Neutrophil (primary cell): ENCODE measurements around the gene CNTN4.

ENCODE experiments used
- H3K27ac ChIP-seq: fragments of 200-600 bp; sonication (generic); 2 replicates; pipeline ENCODE4 v1.5.1; 2016; ENCODE audit warnings: mild to moderate bottlenecking, moderate library complexity
- H3K27me3 ChIP-seq: fragments of 200-600 bp; sonication (generic); 2 replicates; pipeline ENCODE4 v1.6.0; 2016; ENCODE audit warnings: mild to moderate bottlenecking
- H3K36me3 ChIP-seq: fragments of 200-600 bp; sonication (generic); 2 replicates; pipeline ENCODE4 v1.5.1; 2017
- H3K4me1 ChIP-seq, 2 experiments: fragments of 200-600 bp in 1 of 2; sonication (generic) in 1 of 2; 1 replicate in 1 of 2; 2 replicates in 1 of 2; pipeline versions ENCODE4 v1.5.1 to v1.6.1; 2013 to 2016; ENCODE audit warnings: low read depth in 1 of 2, low read length in 1 of 2, mild to moderate bottlenecking in 1 of 2, moderate library complexity in 1 of 2; ENCODE audit not compliant: control insufficient read depth in 1 of 2, insufficient read depth in 1 of 2
- H3K4me3 ChIP-seq, 2 experiments: fragments of 200-600 bp in 1 of 2; sonication (generic) in 1 of 2; 1 replicate in 1 of 2; 2 replicates in 1 of 2; pipeline ENCODE4 v1.5.1; 2013 to 2016; ENCODE audit warnings: low read depth in 1 of 2, low read length in 1 of 2, mild to moderate bottlenecking in 1 of 2, moderate library complexity in 1 of 2
- H3K9me3 ChIP-seq: fragments of 200-600 bp; sonication (generic); 2 replicates; pipeline ENCODE4 v1.5.1; 2016
- TF ChIP-seq, protein P1 (sequence below): fragments of 200-600 bp; sonication (generic); IDR thresholded peaks from 2 replicates; pipeline ENCODE4 v1.5.1; 2016; ENCODE audit warnings: antibody characterized with exemption

CNTN4 gene

GRCh38 chr3:3097958-3098357 lies 999.3 kb downstream of the CNTN4 start:
- TF ChIP-seq, protein P1, sequence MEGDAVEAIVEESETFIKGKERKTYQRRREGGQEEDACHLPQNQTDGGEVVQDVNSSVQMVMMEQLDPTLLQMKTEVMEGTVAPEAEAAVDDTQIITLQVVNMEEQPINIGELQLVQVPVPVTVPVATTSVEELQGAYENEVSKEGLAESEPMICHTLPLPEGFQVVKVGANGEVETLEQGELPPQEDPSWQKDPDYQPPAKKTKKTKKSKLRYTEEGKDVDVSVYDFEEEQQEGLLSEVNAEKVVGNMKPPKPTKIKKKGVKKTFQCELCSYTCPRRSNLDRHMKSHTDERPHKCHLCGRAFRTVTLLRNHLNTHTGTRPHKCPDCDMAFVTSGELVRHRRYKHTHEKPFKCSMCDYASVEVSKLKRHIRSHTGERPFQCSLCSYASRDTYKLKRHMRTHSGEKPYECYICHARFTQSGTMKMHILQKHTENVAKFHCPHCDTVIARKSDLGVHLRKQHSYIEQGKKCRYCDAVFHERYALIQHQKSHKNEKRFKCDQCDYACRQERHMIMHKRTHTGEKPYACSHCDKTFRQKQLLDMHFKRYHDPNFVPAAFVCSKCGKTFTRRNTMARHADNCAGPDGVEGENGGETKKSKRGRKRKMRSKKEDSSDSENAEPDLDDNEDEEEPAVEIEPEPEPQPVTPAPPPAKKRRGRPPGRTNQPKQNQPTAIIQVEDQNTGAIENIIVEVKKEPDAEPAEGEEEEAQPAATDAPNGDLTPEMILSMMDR, result no peak
- no peaks in the 10 kb centered on the region for H3K9me3 ChIP-seq
- H3K27ac ChIP-seq, result no peak overlapping the region
- no peaks in the 10 kb centered on the region for H3K27me3 ChIP-seq
- no peaks in the 10 kb centered on the region for H3K4me1 ChIP-seq
- H3K4me3 ChIP-seq, result no peak overlapping the region
- no peaks in the 10 kb centered on the region for H3K36me3 ChIP-seq

DNA sequence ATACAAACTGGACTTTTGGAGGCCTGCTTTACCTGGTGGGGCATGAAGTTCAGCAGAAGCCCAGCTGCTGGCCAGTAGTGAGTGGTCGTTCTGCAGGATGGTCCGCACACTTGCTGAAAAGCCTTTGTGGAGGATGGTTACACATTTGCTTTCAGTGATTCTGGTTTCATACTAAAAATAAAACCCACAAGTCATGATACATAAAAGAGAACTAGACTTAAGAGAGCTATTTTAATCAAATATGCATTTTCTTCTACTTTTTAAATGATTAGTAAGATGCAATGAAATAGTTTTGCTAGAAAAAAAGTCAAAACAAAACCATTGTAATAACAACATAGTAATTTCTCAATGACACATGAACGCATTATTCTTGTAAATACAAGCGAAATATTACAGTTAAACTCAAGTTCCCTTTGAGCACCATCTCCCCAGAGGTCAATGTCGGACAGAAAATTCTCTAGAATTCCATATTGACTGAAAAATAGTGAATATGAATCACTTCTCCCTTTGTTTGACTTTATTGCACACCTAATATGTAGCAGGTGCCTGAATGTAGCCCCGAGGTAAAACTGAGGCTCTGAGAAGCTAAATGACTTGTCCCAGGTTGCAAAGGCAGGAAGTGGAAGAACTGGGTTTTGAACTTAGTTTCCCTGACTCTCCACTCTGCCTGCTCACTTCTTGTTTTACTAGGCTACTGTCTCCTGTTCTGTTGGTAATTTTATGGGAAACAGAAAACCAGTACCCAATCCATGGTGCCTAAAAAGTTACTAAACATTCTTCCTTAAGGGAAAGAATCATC lies 1003.2 kb downstream of the CNTN4 start:
- Histone ChIP-seq H3K27me3 (no peaks in the 10 kb centered on the region), H3K9me3 (no peaks in the 10 kb centered on the region), H3K36me3 (no peaks in the 10 kb centered on the region), H3K4me3 (no peak overlapping the region), H3K27ac (no peak overlapping the region), H3K4me1 (no peaks in the 10 kb centered on the region)
- TF ChIP-seq, protein P1, result no peak

DNA sequence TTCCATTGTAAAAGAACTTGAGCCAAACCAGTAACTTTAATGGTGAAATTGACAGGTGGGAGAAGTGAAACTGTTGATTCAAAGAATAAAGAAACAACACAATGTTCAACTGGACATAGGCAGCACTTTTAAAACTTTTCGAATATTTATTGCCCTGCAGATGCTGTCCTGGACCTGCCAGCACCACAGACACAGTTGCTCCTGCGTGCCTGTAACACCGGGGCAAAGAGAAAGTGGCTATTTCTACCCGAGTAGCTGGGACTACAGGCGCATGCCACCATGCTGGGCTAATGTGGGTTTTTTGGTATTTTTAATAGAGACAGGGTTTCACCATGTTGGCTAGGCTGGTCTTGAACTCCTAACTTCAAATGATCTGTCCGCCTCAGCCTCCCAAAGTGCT lies 1004.1 kb downstream of the CNTN4 start:
- Histone ChIP-seq H3K4me1 (no peaks in the 10 kb centered on the region), H3K9me3 (no peaks in the 10 kb centered on the region), H3K4me3 (no peak overlapping the region), H3K27ac (no peak overlapping the region), H3K27me3 (no peaks in the 10 kb centered on the region), H3K36me3 (no peaks in the 10 kb centered on the region)
- TF ChIP-seq, protein P1, result no peak

GRCh38 chr3:3105246-3105645 lies 1006.6 kb downstream of the CNTN4 start:
- Histone ChIP-seq H3K9me3 (no peaks in the 10 kb centered on the region), H3K27me3 (no peaks in the 10 kb centered on the region), H3K27ac (no peak overlapping the region), H3K4me3 (no peak overlapping the region), H3K4me1 (no peaks in the 10 kb centered on the region), H3K36me3 (no peaks in the 10 kb centered on the region)
- TF ChIP-seq, protein P1, result no peak

GRCh38 chr3:3105815-3106214 lies 1007.1 kb downstream of the CNTN4 start:
- TF ChIP-seq, protein P1, result no peak
- Histone ChIP-seq H3K27me3 (no peaks in the 10 kb centered on the region), H3K4me3 (no peak overlapping the region), H3K9me3 (no peaks in the 10 kb centered on the region), H3K4me1 (no peaks in the 10 kb centered on the region), H3K27ac (no peak overlapping the region), H3K36me3 (no peaks in the 10 kb centered on the region)
